Bronchial epithelial cell (primary cell): ENCODE data around the gene ADAMTS12. TPM values are rescaled to one million over a fixed set of nuclear protein-coding genes. Genes with fewer than 3 reads are reported as not detected.

Source experiments
- DNase-seq: peaks from one replicate; pipeline ENCODE4 v3.0.0-alpha.2; 2010; ENCODE audit warnings: low read depth
- FAIRE-seq: peaks from 2 replicates; lab custom pipeline; 2011; peaks lifted over from hg19 to GRCh38; lab: Jason Lieb, UNC
- H3K27me3 ChIP-seq: 2 replicates; pipeline ENCODE4 v1.5.1; 2011; ENCODE audit warnings: low read length; ENCODE audit not compliant: control insufficient read depth, insufficient read depth
- H3K36me3 ChIP-seq: 2 replicates; pipeline ENCODE4 v1.5.1; 2011; ENCODE audit warnings: low read length; ENCODE audit not compliant: control insufficient read depth, insufficient read depth
- H3K4me3 ChIP-seq: 2 replicates; pipeline ENCODE4 v1.5.1; 2011; ENCODE audit warnings: mild to moderate bottlenecking, low read depth, low read length, control low read depth
- total RNA-seq: library from RNA; depleted of rRNA; stranded (reverse); fragments of >200 nt; gene quantifications from 2 replicates; pipeline ENCODE4 v1.2.1, GENCODE V29; 2014
- TF ChIP-seq, protein P1 (sequence below): IDR thresholded peaks from 2 replicates; pipeline ENCODE4 v1.5.1; 2011; ENCODE audit warnings: mild to moderate bottlenecking, moderate library complexity, low read length, control low read depth, inconsistent platforms; ENCODE audit not compliant: insufficient read depth, severe bottlenecking

Gene ADAMTS12
- total RNA-seq, 1 donor from 2014 or later: 0.26 TPM

DNA sequence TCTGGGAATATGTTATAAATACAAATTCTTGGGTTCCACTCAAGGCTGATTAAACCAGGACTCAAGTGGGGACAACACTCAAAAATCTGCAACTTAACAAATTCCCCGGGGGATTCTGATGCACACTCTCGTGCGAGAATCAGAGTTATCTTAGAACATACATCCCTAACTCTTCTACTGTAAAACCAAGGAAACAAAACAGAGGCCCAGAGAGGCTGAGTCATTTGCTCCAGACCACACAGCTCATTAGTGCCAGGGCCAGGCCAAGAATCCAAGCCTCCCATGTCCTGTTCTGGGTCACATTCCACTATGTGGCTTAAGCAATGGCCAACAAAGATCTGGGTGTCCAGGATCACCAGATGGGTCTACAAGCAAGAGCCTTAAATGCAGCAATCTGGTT is 166.0 kb downstream of the ADAMTS12 start:
- FAIRE-seq: no peak
- TF ChIP-seq, protein P1, sequence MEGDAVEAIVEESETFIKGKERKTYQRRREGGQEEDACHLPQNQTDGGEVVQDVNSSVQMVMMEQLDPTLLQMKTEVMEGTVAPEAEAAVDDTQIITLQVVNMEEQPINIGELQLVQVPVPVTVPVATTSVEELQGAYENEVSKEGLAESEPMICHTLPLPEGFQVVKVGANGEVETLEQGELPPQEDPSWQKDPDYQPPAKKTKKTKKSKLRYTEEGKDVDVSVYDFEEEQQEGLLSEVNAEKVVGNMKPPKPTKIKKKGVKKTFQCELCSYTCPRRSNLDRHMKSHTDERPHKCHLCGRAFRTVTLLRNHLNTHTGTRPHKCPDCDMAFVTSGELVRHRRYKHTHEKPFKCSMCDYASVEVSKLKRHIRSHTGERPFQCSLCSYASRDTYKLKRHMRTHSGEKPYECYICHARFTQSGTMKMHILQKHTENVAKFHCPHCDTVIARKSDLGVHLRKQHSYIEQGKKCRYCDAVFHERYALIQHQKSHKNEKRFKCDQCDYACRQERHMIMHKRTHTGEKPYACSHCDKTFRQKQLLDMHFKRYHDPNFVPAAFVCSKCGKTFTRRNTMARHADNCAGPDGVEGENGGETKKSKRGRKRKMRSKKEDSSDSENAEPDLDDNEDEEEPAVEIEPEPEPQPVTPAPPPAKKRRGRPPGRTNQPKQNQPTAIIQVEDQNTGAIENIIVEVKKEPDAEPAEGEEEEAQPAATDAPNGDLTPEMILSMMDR: no peak
- H3K4me3 ChIP-seq: no peak overlapping the region
- no peak for DNase-seq
- H3K36me3 ChIP-seq: no peaks in the 10 kb centered on the region
- H3K27me3 ChIP-seq: no peaks in the 10 kb centered on the region

DNA sequence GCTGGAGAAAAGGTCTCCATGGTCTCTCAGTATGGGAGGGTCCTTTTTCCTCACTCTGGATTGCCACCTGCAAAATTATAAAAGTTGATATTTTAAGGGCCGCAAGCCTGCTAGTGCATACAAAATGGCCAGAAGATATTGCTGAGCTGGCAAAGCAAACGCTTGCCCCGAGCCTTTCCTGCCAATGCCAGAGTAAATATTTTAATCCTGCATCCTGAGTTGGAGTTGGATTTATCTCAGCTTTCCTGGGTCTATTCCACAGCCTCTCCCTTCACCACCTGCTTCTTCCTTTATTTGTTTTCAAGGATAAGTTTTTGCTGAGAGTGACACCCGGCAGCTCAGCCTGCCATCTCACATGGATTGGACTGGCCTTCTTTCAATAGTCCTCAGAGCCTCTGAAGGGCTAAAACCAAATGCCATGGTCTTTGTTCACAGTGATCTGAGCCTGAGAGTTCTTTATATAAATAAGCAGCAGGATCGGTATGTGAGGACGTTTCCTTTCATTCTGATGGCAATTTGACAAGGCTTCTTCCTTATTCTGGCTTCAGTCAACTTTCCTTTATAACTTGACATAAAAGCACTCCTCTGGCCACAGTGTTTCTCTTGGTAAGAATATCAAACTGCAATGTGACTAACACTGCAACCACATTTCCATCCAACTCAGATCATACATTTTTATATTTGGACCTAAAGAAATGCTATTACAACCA is 170.1 kb downstream of the ADAMTS12 start:
- no peak overlapping the region for H3K4me3 ChIP-seq
- DNase-seq: no peak
- TF ChIP-seq, protein P1: no peak
- H3K27me3 ChIP-seq: no peaks in the 10 kb centered on the region
- FAIRE-seq: no peak
- no peaks in the 10 kb centered on the region for H3K36me3 ChIP-seq

DNA sequence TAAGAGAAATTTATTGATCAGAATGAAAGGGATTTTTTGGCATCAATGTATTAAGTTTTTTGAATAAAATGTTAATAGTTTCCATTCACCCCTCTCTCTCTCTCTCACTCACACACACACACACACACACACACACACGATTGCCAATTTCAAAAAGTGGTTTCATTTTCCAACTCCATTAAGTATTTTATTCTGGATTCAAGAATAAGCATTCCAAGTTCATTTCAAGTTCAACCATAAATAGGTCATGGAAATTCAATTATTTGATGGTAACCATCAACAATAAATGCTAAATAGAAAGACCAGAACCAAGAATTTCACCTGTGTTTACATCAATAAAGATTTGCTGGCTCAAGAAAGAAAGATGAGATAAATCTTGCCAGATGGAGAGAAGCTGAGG is 171.6 kb downstream of the ADAMTS12 start:
- TF ChIP-seq, protein P1: no peak
- Histone ChIP-seq H3K36me3 (no peaks in the 10 kb centered on the region), H3K4me3 (no peak overlapping the region), H3K27me3 (no peaks in the 10 kb centered on the region)
- FAIRE-seq: no peak
- no peak for DNase-seq

DNA sequence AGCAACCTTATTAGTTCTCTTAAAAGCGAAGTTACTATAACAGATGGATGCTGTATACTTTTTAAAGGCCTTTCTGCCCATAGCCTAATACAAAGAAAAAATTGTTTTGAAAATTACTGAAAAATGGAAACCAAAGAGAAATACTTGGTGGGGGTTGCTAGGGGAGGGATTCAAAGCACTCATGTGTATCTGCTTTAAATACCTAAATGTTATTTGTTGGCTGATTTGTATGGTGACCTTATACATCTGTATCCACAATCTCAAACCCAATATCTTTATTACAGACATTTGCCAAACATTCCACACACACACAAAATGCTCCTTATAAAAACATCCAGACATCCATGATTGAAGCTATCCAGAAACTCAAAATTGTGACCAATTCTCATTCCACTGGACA is 172.0 kb downstream of the ADAMTS12 start:
- FAIRE-seq (no peak), DNase-seq (no peak)
- TF ChIP-seq, protein P1: no peak
- H3K4me3 ChIP-seq: no peak overlapping the region
- no peaks in the 10 kb centered on the region for H3K27me3 ChIP-seq
- H3K36me3 ChIP-seq: no peaks in the 10 kb centered on the region

DNA sequence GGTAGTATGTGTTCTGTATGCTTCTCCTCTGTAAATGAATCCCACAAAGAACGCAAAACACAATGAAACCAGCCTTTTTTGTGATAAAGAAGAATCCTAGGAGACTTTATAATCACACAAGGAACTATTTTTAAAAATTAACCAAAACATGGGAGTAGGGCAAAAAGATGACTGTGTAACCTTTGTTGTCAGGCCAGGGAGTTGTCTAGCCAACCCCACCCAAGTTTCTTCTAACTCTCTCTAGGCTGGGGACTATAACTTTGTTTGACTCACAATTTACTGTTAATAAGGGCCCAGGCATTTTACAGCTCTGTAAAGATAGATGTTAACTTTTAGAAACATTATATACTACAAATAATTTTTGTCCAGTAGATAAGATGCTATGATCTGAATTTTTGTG is 176.1 kb downstream of the ADAMTS12 start:
- FAIRE-seq (no peak), DNase-seq (no peak)
- H3K27me3 ChIP-seq: no peaks in the 10 kb centered on the region
- H3K4me3 ChIP-seq: no peak overlapping the region
- H3K36me3 ChIP-seq: no peaks in the 10 kb centered on the region
- TF ChIP-seq, protein P1: no peak

GRCh38 chr5:33713136-33713765 is 178.5 kb downstream of the ADAMTS12 start:
- no peak for FAIRE-seq
- no peak overlapping the region for H3K4me3 ChIP-seq
- H3K27me3 ChIP-seq: no peaks in the 10 kb centered on the region
- TF ChIP-seq, protein P1: no peak
- H3K36me3 ChIP-seq: no peaks in the 10 kb centered on the region
- no peak for DNase-seq
